ENCODE results near the gene ATRX. TPM values are rescaled to one million over a fixed set of nuclear protein-coding genes. Genes with fewer than 3 reads are reported as not detected.
A peak's percentile ranks its signal among the peaks of the same experiment; 100 is the strongest.

The ATRX gene
- total RNA-seq, 2 experiments from 2014 or later, result 48.2 to 66.3 TPM

- H3K27ac ChIP-seq (ENCODE audit: low read depth, low read length, poor library complexity, severe bottlenecking), result no peak overlapping the region
- no peak for DNase-seq (ENCODE audit: low spot score)
- no peak overlapping the region for H3K4me3 ChIP-seq (ENCODE audit: low read depth, low read length, poor library complexity, severe bottlenecking)
- ChIA-PET POLR2A (no interaction called here), CTCF (ENCODE audit: unreplicated experiment) (no interaction called here)
- H3K9me2 ChIP-seq (ENCODE audit: insufficient read depth, low read length), result no peaks in the 10 kb centered on the region
- no peak overlapping the region for H3K4me2 ChIP-seq (ENCODE audit: low read length)
- H3K36me3 ChIP-seq (ENCODE audit: insufficient read depth, low read length), result peaks cover 62% of the 10 kb centered on the region
- TF ChIP-seq CTCF (conservative IDR thresholded peaks at IDR 0.05; ENCODE audit: low read length), result no peak
- TF ChIP-seq EZH2phosphoT487 (IDR thresholded peaks at IDR 0.05; ENCODE audit: borderline replicate concordance, low read depth, low read length), result no peak
- H4K20me1 ChIP-seq (ENCODE audit: insufficient read depth, low read length), result no peaks in the 10 kb centered on the region
- no peaks in the 10 kb centered on the region for H3K9me3 ChIP-seq (ENCODE audit: low read length)
- intact Hi-C loops (cut with micrococcal nuclease; ENCODE audit: unreplicated experiment), result no loop called here
- BruUV-seq (replicated peaks), result no TSS peak
- no peak overlapping the region for H2AFZ ChIP-seq (ENCODE audit: low read length)
- peaks cover 18% of the 10 kb centered on the region for H3K4me1 ChIP-seq (ENCODE audit: insufficient read depth, low read length, poor library complexity, severe bottlenecking)
- H3K79me2 ChIP-seq (ENCODE audit: insufficient read depth, low read depth, low read length), result peaks cover 9% of the 10 kb centered on the region; the same call in 1 of the 2 replicates
Observed at GRCh38 chrX:77694491-77694890, 91.5 kb downstream of the ATRX start.

DNA sequence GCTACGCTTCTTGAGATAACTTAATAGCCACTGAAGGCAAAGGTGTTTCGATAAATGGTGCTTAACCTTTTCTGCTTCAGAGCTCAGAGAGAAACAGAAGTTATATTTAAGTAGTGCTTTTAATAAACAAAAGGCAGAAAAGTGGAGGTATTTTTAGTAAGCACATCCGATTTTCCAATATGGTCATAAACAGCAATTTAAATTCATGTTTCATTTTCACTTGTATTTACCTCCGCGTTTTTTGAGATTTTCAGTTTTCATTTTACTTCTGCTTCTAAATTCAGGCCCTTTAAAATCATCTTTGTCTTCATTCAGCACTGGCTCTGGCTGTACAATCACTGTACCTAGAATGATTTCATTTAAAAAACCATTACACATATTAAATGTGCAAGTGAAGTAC is 92.4 kb downstream of the ATRX start:
- Histone ChIP-seq H3K9me3 (ENCODE audit: low read length) (no peaks in the 10 kb centered on the region), H4K20me1 (ENCODE audit: insufficient read depth, low read length) (no peaks in the 10 kb centered on the region), H3K36me3 (ENCODE audit: insufficient read depth, low read length) (peaks cover 57% of the 10 kb centered on the region), H3K9me2 (ENCODE audit: insufficient read depth, low read length) (no peaks in the 10 kb centered on the region), H3K4me2 (ENCODE audit: low read length) (peak overlapping the region; percentile 41), H3K27ac (ENCODE audit: low read depth, low read length, poor library complexity, severe bottlenecking) (peak overlapping the region; percentile 50), H3K4me1 (ENCODE audit: insufficient read depth, low read length, poor library complexity, severe bottlenecking) (peaks cover 18% of the 10 kb centered on the region), H3K4me3 (ENCODE audit: low read depth, low read length, poor library complexity, severe bottlenecking) (no peak overlapping the region), H2AFZ (ENCODE audit: low read length) (no peak overlapping the region), H3K79me2 (ENCODE audit: insufficient read depth, low read depth, low read length) (0 out of 2 replicates have a peak, but pooled peaks cover 2% of the 10 kb centered on the region)
- no peak for TF ChIP-seq CTCF (conservative IDR thresholded peaks at IDR 0.05; ENCODE audit: low read length)
- TF ChIP-seq EZH2phosphoT487 (IDR thresholded peaks at IDR 0.05; ENCODE audit: borderline replicate concordance, low read depth, low read length), result no peak
- CTCF ChIA-PET (ENCODE audit: unreplicated experiment), result no interaction called here
- intact Hi-C loops (cut with micrococcal nuclease; ENCODE audit: unreplicated experiment), result no loop called here
- peak; percentile 8 for DNase-seq (ENCODE audit: low spot score)
- POLR2A ChIA-PET, result interaction anchor here (0.7 kb wide), 1 partner anchor 29 kb away, joined by 3 read pairs; no protein-coding TSS in a partner anchor
- BruUV-seq (replicated peaks), result no TSS peak

GRCh38 chrX:77691916-77692315 is 94.1 kb downstream of the ATRX start:
- DNase-seq (ENCODE audit: low spot score), result no peak
- Histone ChIP-seq H2AFZ (ENCODE audit: low read length) (no peak overlapping the region), H3K4me3 (ENCODE audit: low read depth, low read length, poor library complexity, severe bottlenecking) (no peak overlapping the region), H3K36me3 (ENCODE audit: insufficient read depth, low read length) (peaks cover 53% of the 10 kb centered on the region), H4K20me1 (ENCODE audit: insufficient read depth, low read length) (no peaks in the 10 kb centered on the region), H3K9me2 (ENCODE audit: insufficient read depth, low read length) (no peaks in the 10 kb centered on the region), H3K27ac (ENCODE audit: low read depth, low read length, poor library complexity, severe bottlenecking) (no peak overlapping the region), H3K4me1 (ENCODE audit: insufficient read depth, low read length, poor library complexity, severe bottlenecking) (peaks cover 18% of the 10 kb centered on the region), H3K9me3 (ENCODE audit: low read length) (no peaks in the 10 kb centered on the region), H3K4me2 (ENCODE audit: low read length) (no peak overlapping the region), H3K79me2 (ENCODE audit: insufficient read depth, low read depth, low read length) (no peaks in the 10 kb centered on the region)
- TF ChIP-seq CTCF (conservative IDR thresholded peaks at IDR 0.05; ENCODE audit: low read length), result no peak
- TF ChIP-seq EZH2phosphoT487 (IDR thresholded peaks at IDR 0.05; ENCODE audit: borderline replicate concordance, low read depth, low read length), result no peak
- ChIA-PET POLR2A (interaction anchor here (0.7 kb wide), 1 partner anchor 213 kb away, joined by 3 read pairs; no protein-coding TSS in a partner anchor), CTCF (ENCODE audit: unreplicated experiment) (no interaction called here)
- intact Hi-C loops (cut with micrococcal nuclease; ENCODE audit: unreplicated experiment), result no loop called here
- no TSS peak for BruUV-seq (replicated peaks)

All from OCI-LY7 (cell line).